ENCODE results near the gene PLCB4.
A peak's percentile ranks its signal among the peaks of the same experiment; 100 is the strongest.

Gene PLCB4

DNA sequence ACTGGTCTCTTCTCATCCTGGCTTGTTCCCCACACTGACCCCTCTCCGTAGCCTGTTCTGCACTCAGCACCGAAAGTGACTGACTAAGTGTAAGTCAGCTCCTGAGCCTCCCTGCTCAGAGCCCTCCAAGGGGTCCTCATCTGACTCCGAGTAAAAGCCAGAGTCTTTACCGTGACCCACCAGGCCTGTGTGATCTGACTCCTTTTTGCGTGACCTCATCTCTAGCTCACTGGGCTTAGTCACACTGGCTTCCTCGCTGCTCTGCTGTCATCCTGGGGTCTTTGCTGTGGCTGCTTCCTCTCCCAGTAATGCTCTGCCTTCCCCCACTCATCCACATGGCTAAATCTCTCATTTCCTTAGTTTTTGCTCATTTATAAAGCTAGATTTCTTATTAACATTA is 116.6 kb downstream of the PLCB4 start:
- DNase-seq = no peak

DNA sequence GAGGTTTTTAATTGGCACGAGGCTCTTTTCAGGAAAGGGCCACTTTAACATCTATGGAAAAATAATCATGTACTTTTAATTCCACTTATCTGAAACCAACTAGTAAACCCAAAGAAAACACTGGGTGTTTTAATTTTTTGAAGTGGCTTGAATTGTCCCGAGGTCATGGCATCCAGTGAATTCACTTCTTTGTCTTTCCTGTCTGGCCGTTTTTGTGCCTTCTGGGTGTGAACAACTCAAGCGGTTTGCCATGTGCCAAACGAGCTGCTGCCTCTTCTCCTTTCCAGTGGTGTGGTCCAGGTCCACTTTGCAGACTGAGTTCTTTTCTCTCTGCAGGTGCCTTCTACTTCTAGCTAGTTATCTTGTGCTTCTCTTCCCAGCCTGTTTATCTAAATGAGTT is 117.5 kb downstream of the PLCB4 start:
- no peak for DNase-seq

- DNase-seq = peak in 1 of 2 donors; percentile 11
These were observed 126.1 kb downstream of the PLCB4 start for GRCh38 chr20:9195031-9195430.

DNA sequence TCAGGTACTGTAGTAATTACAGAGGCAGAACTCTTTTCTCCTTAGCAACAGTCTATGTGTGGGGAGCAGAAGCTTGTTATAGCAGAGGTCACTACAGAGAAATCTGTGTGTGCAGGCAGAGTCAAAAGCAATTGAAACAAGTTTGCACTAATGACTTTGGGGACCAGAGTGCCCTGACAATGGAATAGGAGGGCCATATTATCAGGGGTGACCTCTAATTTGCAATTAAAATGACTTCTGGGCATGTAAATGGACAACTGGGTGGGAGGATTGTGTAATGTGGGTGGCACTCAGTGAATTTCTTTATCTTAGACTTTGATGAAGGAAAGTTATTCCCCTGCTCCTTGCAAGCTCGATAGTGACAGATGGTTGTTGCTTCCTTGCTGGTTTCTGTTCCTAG is 127.2 kb downstream of the PLCB4 start:
- no peak for DNase-seq

DNA sequence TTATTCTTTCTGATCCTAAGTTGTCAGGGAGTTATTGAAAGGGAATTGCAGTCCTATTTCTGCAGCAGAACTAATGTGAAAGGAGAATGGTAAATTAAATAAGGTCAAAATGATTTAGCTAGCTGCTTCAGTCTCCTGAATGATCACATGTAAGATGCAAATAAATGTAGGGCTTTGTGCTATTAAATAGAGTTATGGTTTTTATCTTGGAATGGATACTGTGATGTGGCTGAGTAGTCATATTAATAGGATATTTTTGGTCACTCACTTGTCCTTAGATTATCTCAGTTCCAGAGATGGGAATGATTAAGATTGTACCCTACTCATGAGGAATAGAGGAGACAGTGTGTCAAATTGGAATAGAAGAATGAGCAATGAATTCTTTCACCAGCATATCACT is 129.6 kb downstream of the PLCB4 start:
- DNase-seq = no peak

DNA sequence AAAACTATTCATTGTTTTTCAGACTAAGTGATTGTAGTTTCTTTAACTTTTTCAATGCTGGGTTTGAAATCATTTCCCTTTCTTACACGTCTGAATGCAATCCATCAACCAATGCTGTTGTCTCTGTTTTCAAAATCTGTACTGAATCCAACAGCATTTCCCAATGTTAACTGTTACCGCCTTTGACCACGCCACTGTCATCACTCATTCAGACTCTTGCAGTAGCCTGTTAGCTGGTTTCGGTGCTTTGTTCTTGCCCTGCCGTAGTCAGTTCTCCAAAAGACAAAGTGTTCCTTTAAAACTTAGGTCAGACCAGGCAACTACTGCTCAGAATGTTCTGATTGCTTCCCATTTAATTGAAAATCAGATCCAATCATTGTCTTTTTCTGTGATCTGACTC is 131.3 kb downstream of the PLCB4 start:
- DNase-seq = no peak

- DNase-seq = no peak
These were observed 131.7 kb downstream of the PLCB4 start for GRCh38 chr20:9200620-9201019.

DNA sequence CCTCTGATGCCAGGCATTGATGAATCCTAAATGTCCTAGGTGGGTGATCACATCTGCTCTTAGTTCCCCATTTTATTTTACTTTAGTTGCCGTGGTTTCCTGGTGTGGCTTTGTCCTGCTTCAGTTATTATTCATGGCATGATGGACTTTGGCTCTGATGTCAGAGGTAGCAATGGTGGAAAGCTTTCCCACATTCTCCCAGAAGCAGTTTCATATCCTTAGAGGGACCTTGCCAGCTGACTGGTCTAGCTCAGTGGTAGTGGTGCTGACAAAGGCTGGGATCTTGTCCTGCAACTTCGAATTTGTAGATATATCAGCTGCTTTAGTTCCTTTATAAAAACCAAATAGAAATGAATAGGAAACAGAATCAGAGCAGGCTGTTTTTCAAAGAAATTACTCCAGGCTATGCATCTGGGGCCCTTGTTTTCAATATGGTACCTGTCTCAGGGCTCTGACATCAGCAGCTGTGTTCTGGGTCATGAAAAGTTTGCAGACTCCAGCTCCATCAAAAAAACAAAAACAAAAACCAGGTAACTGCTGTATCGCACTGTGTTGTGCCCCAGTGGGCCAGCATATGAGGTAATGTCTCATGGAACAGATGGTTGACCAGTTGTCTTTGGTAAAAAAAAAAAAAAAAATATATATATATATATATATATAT is 133.7 kb downstream of the PLCB4 start:
- DNase-seq = no peak

- DNase-seq = no peak
These were observed 134.2 kb downstream of the PLCB4 start for GRCh38 chr20:9203081-9203447.

GRCh38 chr20:9204979-9205378 is 136.1 kb downstream of the PLCB4 start:
- no peak for DNase-seq

- no peak for DNase-seq
These were observed 137.6 kb downstream of the PLCB4 start for GRCh38 chr20:9206486-9206885.

DNA sequence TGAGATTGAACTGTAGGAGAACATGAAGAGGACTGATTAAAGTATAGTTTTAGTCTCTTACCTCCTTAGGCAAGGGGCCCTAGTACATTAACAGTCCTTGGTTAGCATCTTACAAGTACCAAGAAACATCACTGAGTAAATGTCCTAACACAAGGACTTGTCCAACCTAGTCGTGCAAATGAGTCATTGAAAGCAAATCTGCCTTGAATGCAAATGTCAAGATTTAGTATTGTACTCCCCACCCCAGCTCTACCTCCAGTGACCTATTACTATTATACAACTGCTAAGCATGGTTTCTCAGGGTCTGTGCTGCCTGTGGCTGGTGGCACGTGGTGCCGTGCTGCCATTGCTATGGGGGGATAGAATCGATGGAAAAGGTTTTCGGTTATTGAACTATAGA is 138.4 kb downstream of the PLCB4 start:
- no peak for DNase-seq

DNA sequence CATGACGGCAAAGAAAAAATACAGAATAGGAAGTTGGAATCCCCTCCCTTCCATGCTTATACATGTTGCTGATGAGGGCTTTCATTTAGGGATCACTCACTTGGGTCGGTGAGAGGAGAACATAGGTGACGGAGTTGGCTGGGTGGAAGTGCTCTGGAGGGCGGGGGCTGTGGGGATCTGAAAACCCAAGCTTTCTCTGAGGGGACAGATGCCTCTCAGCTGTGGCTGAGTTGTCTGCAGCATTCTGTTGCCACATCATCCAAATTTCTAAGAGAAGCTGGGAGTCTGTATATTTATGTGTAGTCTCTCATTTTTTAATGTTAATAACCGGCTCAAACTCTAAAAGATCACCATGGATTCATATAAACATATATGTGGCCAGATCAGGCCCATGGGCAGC is 141.5 kb downstream of the PLCB4 start:
- DNase-seq = no peak

GRCh38 chr20:9211016-9211760 is 142.3 kb downstream of the PLCB4 start:
- DNase-seq = no peak

DNA sequence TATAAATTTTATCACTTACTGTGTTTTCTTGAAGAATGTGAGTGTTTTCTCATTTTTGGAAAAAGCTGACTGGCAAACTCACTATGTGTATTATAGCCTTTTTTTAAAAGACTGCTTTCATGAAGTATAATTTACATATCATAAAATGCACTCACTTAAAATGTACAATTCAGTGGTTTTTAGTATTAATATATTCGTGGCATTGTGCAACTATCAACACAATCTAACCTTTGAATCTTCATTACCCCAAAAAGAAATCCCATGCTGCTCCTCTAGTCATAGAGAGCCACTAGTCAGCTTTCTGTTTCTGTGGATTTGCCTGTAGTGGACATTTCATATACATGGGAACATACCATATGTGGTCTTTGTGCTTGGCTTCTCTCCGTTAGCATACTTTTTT is 143.8 kb downstream of the PLCB4 start:
- no peak for DNase-seq

- peak; percentile 23 to 74 for DNase-seq
These were observed 145.8 kb downstream of the PLCB4 start for GRCh38 chr20:9214685-9215084.

- DNase-seq = peak in 1 of 2 donors; percentile 7
These were observed 146.7 kb downstream of the PLCB4 start for GRCh38 chr20:9215539-9215938.

GRCh38 chr20:9218531-9218961 is 149.7 kb downstream of the PLCB4 start:
- no peak for DNase-seq

DNA sequence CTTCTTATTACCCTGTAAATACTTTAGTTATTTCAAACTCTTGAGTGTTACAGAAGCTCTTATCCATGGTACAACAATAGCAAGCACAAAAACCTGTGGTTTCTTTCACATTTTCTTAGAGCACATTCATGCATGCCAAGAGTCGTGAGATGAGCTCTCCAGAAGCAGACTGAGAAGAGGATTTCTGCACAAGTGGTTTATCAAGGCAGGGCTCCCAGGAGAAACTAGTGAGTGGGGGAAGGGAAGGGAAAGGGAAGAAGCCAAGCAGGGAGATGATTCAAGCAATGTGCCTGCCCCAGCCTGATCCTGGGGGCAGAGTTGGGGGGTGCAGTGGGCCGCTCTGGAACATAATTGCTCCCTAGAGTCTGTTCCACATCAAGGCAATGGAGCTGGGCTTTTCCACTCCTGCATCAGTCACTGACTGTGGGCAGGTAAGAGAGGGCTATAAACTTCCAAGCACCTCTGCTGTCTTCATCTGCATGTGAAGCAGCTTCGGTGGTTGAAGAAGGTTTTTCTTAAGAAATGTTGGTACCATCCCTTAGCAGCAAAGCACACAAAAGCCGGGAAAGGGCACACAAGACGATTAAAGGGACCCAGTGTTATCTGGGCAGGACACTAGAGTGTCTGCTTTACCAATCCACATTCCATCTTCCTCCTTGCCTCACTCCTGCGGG is 152.1 kb downstream of the PLCB4 start:
- DNase-seq = no peak

- no peak for DNase-seq
These were observed 154.4 kb downstream of the PLCB4 start for GRCh38 chr20:9223296-9223695.

DNA sequence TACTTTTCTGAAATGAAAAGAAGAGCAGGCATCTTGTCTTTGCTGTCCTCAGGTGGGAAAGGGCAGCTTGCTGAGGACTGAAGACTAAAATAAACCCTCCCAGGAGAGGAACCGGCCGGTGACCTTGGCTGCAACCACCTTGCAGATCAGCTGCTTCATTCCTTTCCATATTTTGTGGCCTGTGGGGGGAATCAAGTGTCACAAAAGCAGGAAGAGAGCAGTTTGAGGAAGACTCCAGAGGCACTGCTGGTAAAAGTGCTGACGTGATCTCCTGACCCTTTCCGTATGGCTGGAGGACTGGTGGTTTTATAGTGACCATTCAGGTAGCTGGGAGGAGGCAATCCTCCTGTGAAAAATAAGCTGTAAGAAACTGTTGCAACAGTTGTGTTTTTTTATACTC is 157.0 kb downstream of the PLCB4 start:
- DNase-seq = peak in 1 of 2 donors; percentile 17

DNA sequence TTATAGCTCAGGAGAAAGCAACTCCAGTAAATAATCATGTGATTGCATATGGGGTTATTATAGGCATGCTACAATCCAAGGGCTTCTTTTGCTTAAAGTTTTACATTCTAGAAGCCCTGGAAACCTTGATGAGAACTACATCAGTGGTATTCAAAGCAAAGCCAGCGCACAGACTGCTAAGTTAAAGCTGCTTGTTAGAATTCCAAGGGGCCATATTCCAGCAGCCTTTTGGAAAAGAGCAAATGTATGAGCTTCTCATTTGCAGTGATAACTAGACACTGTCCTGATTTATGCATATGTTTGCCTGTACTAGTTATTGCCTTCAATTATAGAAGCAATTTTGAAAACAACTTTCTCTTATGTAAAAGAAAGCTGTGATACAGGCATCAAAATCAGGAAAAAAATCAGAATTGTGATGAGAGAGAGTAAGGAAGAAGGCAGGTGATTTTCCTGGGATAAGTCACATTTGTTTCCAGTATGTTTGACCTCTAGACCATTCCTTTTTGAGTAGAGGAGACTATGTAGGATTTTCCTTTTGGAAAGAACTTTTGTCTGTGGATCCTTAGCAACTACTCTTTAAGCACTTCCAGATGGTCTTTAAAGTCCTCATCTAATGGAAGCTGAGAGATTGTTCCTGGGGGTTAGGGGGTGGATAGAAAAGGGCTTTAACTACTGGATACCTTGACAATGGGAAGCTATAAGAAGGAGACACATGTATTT is 159.2 kb downstream of the PLCB4 start:
- no peak for DNase-seq

DNA sequence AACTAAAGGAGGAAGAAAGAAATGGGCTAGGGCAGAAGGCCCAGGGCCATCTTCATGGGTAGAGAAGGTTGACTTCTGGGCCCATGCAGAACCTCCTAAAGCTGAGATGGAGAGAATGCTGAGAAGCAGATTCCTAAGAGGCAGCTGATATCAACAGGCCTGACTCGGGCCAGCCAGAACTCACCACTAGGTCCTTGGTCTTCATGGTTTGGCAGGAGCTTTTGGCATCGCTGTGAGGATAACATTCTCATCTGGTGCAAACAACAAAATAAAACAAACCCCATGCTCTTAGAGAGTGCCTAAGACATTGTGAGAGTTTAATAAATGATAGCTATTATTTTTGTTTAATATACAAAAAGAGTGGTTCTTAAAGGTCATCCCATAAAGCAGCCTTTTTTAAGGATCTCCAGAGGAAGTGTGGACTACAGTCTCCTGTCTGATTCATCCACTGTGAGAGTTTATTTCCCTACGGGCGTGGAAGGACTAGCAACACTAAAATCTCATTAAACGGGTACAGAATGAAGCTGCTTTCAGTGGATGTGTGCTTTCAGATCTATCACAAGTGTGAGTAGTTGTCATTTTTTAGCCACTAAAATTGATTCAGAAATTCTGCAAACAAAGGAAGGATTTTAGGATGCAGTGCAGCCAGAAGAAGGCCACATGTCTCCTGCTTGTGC is 160.0 kb downstream of the PLCB4 start:
- DNase-seq = no peak

Measured in inflammatory macrophage (primary cell).